Naive B cell (primary cell): ENCODE data around the gene CALR3. TPM values are rescaled to one million over a fixed set of nuclear protein-coding genes. Genes with fewer than 3 reads are reported as not detected.

Experiments
- ATAC-seq, 2 donors: fragments of 150-1000 bp; cut with Tn5 transposase; 2 replicates each; pipeline ENCODE4 v1.10.0; 2021; ENCODE audit warnings: low read depth in 2 of 2, mild to moderate bottlenecking in 2 of 2, moderate library complexity in 2 of 2
- DNase-seq: peaks from one replicate; pipeline ENCODE4 v3.0.0; 2022
- H3K27ac Mint-ChIP-seq, 6 donors: one replicate each; pipeline ENCODE4 v1.8.0; 2020 to 2022; ENCODE audit warnings: mild to moderate bottlenecking in 6 of 6, mixed read lengths in 6 of 6, moderate library complexity in 5 of 6, inconsistent platforms in 2 of 6
- H3K27me3 Mint-ChIP-seq, 3 donors: one replicate each; pipeline ENCODE4 v1.8.0; 2021 to 2022; ENCODE audit warnings: mixed read lengths in 3 of 3, mild to moderate bottlenecking in 1 of 3
- H3K36me3 Mint-ChIP-seq, 2 donors: one replicate each; pipeline ENCODE4 v1.8.0; 2020 to 2022; ENCODE audit warnings: mixed read lengths in 2 of 2, inconsistent platforms in 1 of 2, mild to moderate bottlenecking in 1 of 2
- H3K4me1 Mint-ChIP-seq, 3 donors: one replicate each; pipeline ENCODE4 v1.8.0; 2020 to 2022; ENCODE audit warnings: mixed read lengths in 3 of 3, inconsistent platforms in 1 of 3, mild to moderate bottlenecking in 1 of 3, moderate library complexity in 1 of 3
- H3K4me3 Mint-ChIP-seq, 8 donors: one replicate each; pipeline ENCODE4 v1.8.0; 2020 to 2022; ENCODE audit warnings: mild to moderate bottlenecking in 8 of 8, mixed read lengths in 8 of 8, moderate library complexity in 8 of 8, inconsistent platforms in 2 of 8
- H3K9me3 Mint-ChIP-seq, 7 donors: one replicate each; pipeline ENCODE4 v1.8.0; 2020 to 2022; ENCODE audit warnings: mixed read lengths in 7 of 7, mild to moderate bottlenecking in 5 of 7, inconsistent platforms in 2 of 7, moderate library complexity in 1 of 7
- polyA plus RNA-seq, 6 donors: library from polyadenylated mRNA; unstranded; fragments of 300-500 nt; fragmentation: Illumina TruSeq; gene quantifications; one replicate each; pipeline ENCODE4 v1.2.3, GENCODE V29; 2021; ENCODE audit warnings: low read depth in 6 of 6

The CALR3 gene
- polyA plus RNA-seq, 6 donors from 2014 or later, result 0.41 TPM; not detected in 5

DNA sequence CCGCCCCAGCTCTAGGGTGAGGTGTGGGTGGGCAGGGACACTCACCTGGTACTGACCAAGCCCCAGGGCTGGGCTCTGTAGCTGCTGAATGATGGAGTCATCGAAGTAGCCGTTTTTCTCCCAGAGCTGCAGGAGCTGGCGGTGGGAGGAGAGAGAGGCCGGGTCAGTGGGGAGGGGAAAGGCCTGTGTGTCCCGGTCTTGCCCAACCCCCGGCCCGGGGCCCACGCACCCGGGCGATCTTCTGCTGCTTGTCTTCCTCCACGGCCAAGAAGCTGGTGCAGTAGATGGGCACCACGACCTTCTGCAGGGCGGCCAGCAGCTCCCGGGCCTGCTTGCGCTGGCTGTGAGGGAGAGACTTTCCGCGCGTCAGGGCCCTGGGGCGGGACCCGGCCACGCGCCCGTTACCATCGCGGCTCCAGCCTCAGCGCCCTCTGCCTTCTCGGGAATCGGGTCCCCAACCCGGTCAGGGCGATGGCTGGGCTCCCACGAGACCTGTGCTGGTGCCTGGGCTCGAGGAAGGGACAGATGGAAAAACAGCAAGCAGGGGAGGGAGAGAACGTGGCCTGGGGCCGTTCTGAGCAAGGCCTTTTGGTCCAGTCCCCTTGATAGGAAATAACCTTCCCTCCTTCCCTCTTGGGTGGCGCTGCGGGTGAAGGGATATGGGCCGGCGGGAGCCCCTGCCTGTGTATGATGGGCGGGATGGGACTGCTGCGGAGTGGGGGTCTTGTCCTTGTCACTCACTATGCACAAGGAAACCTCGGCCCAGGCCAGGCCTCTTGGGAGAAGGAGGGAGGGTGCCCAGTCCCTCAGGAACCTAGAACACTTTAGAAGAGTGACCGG lies 34.8 kb upstream of the CALR3 start:
- Mint-ChIP-seq H3K9me3 (no peaks in the 10 kb centered on the region), H3K27ac (peak overlapping the region in 1 of 6 donors; percentile 7), H3K36me3 (peaks cover 0 to 19% of the 10 kb centered on the region in 2 donors), H3K27me3 (no peaks in the 10 kb centered on the region), H3K4me1 (peaks cover 1 to 9% (median 3%) of the 10 kb centered on the region in 3 donors), H3K4me3 (no peak overlapping the region)
- ATAC-seq (no peak), DNase-seq (no peak)

DNA sequence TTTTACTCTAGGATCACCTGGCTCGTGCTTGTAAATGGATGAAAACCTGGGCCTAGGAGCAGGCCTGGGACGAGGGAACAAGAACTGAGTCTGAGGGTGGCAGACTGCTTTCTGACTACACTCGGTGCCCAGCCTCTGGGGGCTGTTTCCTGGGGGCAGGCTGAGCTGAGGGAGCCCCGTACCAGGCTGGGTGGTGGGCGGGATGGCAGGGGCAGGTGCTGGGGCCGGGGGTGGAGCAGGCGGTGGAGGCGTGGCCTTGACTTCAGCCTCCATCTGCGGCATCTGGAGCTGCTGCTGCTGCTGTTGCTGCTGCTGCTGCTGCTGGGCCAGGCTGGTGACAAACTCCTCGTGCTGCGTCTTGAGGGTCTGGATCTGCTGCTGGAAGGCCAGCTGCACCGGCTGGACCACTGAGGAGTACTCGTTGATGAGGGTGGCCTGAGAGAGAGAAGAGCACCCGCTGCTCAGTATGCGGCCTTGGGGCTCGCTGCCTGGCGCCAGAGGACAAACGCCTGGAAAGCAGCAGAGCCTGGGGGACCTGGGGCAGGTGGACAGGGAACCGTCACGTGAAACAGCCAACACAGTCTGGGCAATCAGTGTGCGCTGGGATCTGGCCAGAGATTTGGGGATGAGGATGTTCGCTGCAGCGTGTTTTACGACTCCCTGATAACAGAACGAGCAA lies 33.6 kb upstream of the CALR3 start:
- Mint-ChIP-seq H3K4me1 (peaks cover 0 to 9% (median 3%) of the 10 kb centered on the region in 3 donors), H3K27ac (peak overlapping the region in 1 of 6 donors; percentile 79), H3K4me3 (no peak overlapping the region), H3K9me3 (no peaks in the 10 kb centered on the region), H3K36me3 (peaks cover 0 to 19% of the 10 kb centered on the region in 2 donors), H3K27me3 (no peaks in the 10 kb centered on the region)
- no peak for ATAC-seq
- no peak for DNase-seq

DNA sequence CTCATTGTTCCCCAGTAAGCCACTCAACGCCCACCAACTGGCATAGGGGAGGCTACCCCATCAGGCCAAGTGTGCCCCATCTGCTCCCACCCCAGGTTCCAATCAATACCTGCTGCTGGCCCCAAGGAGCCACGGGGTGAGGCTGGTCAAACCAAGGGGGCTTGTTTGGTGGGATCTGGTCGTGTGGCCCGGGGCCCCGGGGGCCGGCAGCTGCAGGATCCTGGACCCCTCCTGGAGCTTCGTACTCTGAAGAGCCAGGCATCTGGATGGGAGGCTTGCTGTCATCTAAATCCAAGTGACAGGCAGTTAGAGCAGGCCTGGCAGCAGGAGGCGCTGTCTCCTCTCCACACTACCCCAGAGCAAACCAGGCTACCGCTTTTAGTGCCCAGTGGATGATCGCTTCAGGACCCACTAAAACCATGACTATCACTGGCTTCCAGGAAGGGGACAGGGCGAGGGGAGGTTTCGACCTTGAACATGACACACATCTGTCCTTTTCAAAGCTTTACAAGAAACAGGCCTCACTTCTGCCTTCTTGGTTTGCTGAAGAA lies 32.1 kb upstream of the CALR3 start:
- Mint-ChIP-seq H3K27me3 (no peaks in the 10 kb centered on the region), H3K27ac (peak overlapping the region in 1 of 6 donors; percentile 61), H3K36me3 (peaks cover 0 to 12% of the 10 kb centered on the region in 2 donors), H3K9me3 (no peaks in the 10 kb centered on the region), H3K4me3 (no peak overlapping the region), H3K4me1 (peaks cover 0 to 5% (median 3%) of the 10 kb centered on the region in 3 donors)
- peak in 1 of 2 donors; percentile 23 for ATAC-seq
- DNase-seq, result peak; percentile 26

DNA sequence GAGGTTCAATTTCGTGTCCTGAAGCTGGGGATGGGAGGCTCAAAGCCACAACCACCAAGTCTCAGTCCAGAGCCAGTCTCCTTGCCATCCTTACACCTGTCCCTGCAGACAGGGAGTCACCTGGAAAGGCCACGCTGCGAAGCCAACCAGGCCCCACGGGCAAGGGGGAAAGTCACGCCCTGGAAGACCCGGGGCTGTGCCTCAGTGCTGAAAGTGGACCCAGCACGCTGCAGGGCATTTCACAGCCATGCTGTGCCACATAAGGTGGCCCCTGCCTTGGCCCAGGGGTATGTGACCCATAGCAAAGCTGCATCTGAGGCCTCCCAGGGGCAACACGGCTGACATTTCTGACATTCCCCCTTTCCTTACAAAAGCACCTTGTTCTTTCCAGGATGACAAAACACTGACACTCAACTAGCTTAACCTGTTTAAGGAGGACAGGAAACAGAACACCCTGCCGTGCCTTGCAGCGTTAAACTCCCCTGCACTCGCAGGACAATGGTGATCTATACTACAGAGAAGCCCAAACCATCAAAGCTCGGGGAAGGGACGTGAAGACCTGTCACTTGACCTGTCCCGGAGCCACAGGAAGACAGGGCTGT lies 31.5 kb upstream of the CALR3 start:
- H3K4me3 Mint-ChIP-seq, result no peak overlapping the region
- no peaks in the 10 kb centered on the region for H3K9me3 Mint-ChIP-seq
- H3K27me3 Mint-ChIP-seq, result no peaks in the 10 kb centered on the region
- ATAC-seq (no peak), DNase-seq (no peak)
- H3K4me1 Mint-ChIP-seq, result peaks cover 0 to 5% (median 3%) of the 10 kb centered on the region in 3 donors
- H3K36me3 Mint-ChIP-seq, result peaks cover 0 to 16% of the 10 kb centered on the region in 2 donors
- peak overlapping the region in 1 of 6 donors; percentile 61 for H3K27ac Mint-ChIP-seq

DNA sequence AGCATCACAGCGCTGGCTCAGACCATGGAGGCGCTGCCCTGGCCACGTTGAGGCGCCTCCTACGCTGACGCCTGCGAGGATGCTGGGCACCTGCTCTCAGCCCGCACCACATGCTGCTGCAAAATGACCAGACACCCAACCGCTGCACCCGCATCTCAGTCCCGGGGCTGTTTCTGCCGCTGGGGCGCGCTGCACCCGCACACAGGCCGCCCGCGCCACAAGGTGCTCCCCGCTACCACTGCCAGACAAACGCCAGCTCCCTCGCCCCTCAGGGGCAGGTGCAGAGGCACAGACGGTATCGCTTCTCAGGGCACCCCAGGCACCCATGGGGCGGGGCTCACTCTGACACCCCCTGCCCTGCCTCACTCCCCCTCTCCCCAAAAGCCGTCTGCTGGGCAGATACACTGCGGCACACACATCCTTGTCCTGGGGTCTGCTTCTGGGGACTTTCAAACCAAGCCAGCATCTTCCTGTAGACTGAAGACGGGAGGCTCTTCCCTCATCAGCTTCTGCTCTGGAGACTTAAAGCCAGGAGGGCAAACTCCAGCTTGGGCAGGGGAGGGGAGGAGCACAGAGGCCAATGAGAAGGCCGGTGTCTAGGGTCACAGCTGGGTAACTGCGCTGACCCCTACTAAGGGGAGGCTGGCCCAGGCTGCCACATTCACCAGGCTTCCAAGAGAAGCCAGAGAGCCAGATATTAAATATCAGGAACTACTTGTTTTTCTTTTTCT lies 29.9 kb upstream of the CALR3 start:
- H3K36me3 Mint-ChIP-seq, result peaks cover 0 to 6% of the 10 kb centered on the region in 2 donors
- no peak overlapping the region for H3K27ac Mint-ChIP-seq
- DNase-seq (no peak), ATAC-seq (no peak)
- H3K27me3 Mint-ChIP-seq, result no peaks in the 10 kb centered on the region
- no peak overlapping the region for H3K4me3 Mint-ChIP-seq
- peaks cover 0 to 3% (median 0%) of the 10 kb centered on the region in 3 donors for H3K4me1 Mint-ChIP-seq
- no peaks in the 10 kb centered on the region for H3K9me3 Mint-ChIP-seq

DNA sequence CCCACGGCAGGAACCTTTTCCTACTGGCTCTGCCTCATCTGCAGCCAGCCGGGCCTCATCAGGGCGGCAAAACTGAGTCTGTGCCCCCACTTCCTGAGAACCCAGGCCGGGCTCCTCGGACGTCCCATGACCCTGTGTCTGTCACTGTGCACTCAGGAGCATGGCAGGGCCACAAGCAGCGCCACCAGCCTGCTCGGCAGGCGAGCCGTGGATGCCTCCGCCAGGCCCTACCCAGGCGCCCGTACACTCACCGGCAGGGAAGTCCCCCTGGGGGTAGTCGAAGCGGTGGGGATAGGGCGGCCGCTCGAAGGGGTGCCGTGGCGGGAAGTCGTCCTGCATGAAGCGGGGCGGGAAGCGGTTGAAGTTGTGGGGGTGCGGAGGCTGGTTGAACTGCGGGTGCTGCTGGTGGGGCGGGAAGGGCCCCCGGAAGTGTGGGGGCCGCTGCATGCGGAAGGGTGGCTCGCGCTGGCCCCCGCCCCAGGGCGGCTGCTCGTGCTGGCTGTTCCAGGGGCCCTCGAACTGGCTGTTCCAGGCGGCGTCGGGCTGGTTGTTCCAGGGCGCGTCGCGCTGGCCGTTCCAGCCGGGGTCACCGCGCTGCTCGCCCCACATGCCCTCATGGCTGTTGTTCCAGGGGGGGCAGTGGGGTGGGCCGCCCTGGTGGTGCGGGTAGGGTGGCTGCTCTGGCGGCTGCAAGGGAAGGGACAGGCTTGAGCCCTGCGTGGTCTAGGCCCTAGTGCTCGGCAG lies 29.2 kb upstream of the CALR3 start:
- DNase-seq (no peak), ATAC-seq (no peak)
- Mint-ChIP-seq H3K36me3 (peaks cover 0 to 5% of the 10 kb centered on the region in 2 donors), H3K4me1 (peaks cover 0 to 3% (median 0%) of the 10 kb centered on the region in 3 donors), H3K27ac (no peak overlapping the region), H3K27me3 (no peaks in the 10 kb centered on the region), H3K9me3 (no peaks in the 10 kb centered on the region), H3K4me3 (no peak overlapping the region)

DNA sequence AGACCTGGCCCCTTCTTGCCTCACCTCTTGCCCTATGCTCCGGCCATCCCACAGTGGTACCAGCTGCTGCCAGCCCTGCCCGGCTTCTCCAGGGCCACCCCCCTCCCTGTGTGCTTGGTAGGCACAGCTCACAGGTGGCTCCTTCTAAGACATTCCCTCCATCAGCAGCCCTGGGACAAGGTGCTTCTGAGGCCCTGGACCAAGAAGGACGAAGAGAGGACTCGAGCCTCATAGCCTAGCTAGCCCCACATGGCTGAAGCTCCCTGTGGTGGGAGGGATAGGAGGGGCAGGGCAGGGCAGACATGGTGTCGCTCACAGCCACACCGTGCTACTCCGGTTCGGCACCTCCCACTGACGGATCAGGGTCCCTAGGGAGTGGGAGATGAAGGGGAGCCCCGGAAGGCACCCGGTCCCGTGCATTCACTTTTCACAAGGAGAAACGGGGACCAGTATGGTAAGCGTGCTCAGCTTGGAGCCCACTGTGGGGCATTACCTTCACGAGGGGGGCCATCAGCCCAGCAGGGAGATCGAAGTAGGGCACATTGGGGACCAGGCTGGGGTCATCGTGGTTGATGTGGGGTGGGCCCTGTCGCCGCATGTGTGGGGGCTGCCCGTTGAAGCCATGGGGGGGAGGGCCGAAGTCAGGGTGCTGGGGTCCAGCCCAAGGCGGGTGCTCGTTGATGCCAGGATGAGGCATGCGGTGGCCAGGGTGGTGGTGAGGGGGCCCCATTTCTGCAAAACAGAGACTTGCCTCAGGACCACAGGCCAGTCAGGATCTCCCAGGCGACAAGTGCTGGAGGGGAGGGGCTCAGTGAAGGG lies 26.8 kb upstream of the CALR3 start:
- Mint-ChIP-seq H3K27ac (peak overlapping the region in 1 of 6 donors; percentile 62), H3K9me3 (no peaks in the 10 kb centered on the region), H3K4me1 (no peaks in the 10 kb centered on the region), H3K36me3 (peaks cover 5 to 6% of the 10 kb centered on the region in 2 donors), H3K27me3 (no peaks in the 10 kb centered on the region), H3K4me3 (no peak overlapping the region)
- no peak for ATAC-seq
- no peak for DNase-seq

DNA sequence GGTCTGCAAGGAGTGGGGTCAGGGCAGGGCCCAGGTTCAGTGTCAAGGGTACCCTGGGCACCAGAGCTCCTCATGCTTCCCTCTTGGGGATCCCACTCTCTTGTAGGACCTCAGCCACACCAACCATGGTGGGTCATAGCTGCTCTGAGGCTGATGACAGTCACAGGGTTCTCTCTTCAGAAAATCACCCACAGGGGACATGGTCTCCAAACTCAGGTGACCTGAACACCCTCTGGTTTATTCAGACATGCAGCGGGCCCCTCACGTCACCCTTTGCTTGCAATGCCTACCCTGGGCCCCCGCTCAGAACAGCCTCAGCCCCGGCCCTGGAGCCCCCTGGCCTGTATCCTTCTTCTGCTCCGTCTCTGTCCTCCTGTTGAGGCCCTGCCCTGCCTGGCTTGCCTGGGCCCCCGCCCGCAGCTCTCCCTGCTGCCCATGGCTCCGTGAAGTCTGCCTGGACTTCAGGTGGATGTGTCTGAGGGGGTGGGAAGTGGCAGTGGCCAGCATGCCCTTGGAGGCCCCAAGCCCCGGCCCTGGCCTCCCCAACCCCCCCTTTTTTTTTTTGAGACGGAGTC lies 25.8 kb upstream of the CALR3 start:
- Mint-ChIP-seq H3K27me3 (no peaks in the 10 kb centered on the region), H3K27ac (no peak overlapping the region), H3K36me3 (peaks cover 5 to 6% of the 10 kb centered on the region in 2 donors), H3K4me3 (no peak overlapping the region), H3K9me3 (no peaks in the 10 kb centered on the region), H3K4me1 (no peaks in the 10 kb centered on the region)
- DNase-seq (no peak), ATAC-seq (no peak)

DNA sequence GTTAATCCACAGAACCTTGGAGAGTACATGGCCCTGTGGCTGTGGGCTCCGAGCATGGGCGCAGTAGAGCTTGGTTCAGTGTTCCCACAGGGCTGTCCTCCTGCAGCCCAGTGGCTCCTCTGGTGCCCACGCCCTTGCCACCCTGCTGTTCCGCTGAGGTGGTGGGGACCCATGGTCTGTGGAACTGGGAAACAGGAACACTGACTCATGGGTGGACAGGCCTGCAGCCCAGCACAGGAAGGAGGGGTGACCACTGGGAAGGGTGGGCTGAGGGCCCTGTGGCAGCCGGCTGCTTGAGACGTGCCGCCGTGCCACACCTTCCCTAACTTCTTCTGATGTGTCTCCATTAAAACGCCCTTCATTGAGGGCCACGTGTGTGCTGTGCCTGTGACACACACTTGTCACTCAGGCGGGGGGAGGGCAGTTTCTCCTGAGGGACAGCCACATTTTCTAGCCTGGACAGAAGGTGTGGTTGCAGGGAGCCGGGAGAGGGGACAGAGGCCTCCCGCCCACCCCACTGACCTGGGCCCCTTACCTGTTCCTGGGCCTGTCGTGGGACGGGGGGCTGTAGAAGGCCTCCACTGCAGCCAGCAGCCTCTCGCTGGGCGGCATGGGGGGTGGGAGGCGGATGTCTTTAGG lies 25.1 kb upstream of the CALR3 start:
- H3K27me3 Mint-ChIP-seq, result no peaks in the 10 kb centered on the region
- H3K4me3 Mint-ChIP-seq, result no peak overlapping the region
- no peak for ATAC-seq
- no peaks in the 10 kb centered on the region for H3K9me3 Mint-ChIP-seq
- no peak overlapping the region for H3K27ac Mint-ChIP-seq
- H3K36me3 Mint-ChIP-seq, result peaks cover 5 to 6% of the 10 kb centered on the region in 2 donors
- no peaks in the 10 kb centered on the region for H3K4me1 Mint-ChIP-seq
- DNase-seq, result no peak

DNA sequence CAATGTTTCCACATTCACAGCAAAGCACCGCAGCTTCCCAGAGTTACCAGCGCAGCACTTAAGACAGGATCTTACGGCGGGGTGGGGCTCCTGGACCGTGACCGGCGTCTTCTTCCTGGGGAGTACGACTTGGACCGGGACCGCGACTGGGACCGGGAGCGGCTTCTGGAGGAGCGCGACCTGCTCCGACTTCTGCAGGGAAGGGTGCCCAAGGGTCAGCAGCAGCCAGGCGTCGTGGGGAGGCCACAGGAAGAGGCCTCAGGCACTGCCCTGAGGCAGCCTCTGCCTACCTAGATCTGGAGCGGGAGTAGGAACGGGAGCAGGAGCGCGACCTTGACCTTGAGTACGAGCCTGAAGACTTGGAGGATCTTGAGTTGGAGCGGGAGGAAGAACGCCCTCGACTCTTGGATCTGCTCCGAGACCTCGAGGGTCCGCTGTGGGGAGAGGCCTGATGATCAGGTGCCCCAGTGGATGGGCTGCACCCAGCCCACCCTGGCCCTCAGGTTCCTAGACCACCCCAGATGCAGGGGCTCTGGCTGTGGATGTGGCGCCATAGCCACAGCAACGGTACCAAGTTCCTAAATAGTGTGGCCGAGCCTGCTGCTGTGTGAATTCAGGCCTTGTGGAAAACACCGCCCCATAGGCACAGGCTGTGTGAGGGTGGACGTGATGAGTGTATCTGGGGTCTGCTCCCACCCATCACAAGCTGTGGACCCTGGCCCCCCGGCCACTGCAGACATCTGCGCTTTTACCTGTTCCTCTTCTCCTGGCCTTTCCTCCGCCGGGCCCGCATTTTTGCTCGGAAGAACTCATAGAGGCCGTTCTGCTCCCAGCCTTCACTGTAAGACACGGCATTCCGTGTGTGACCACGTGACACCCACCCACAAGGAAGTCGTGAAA lies 24.4 kb upstream of the CALR3 start:
- Mint-ChIP-seq H3K36me3 (peaks cover 5 to 6% of the 10 kb centered on the region in 2 donors), H3K27me3 (no peaks in the 10 kb centered on the region), H3K4me1 (no peaks in the 10 kb centered on the region), H3K4me3 (no peak overlapping the region), H3K27ac (peak overlapping the region in 2 of 6 donors; percentile 47 to 60), H3K9me3 (no peaks in the 10 kb centered on the region)
- DNase-seq (no peak), ATAC-seq (no peak)
